ENCODE results near the gene MAK.
A peak's percentile ranks its signal among the peaks of the same experiment; 100 is the strongest.
"Not testable (repeated sequence)": the region's sequence is repeated elsewhere in the genome, so short reads cannot be mapped to it uniquely, and the experiment has no call there.

Gene MAK

GRCh38 chr6:10854922-10855632 lies 16.7 kb upstream of the MAK start:
- no peak for DNase-seq (ENCODE audit: low read depth)

GRCh38 chr6:10853849-10854300 lies 15.5 kb upstream of the MAK start:
- not testable (repeated sequence) for DNase-seq (ENCODE audit: low read depth)

GRCh38 chr6:10852361-10852960 lies 14.1 kb upstream of the MAK start:
- no peak for DNase-seq (ENCODE audit: low read depth)

- DNase-seq (ENCODE audit: low read depth): no peak
Measured at GRCh38 chr6:10850728-10851127, 12.4 kb upstream of the MAK start.

- no peak for DNase-seq (ENCODE audit: low read depth)
Measured at GRCh38 chr6:10849901-10850300, 11.6 kb upstream of the MAK start.

GRCh38 chr6:10847684-10848083 lies 9.3 kb upstream of the MAK start:
- DNase-seq (ENCODE audit: low read depth): no peak

GRCh38 chr6:10843554-10843953 lies 5.2 kb upstream of the MAK start:
- DNase-seq (ENCODE audit: low read depth): no peak

GRCh38 chr6:10838794-10839333 lies 525 bp upstream of the MAK start:
- no peak for DNase-seq (ENCODE audit: low read depth)

- no peak for DNase-seq (ENCODE audit: low read depth)
Measured at GRCh38 chr6:10837622-10837994, 731 bp downstream of the MAK start.

GRCh38 chr6:10837009-10837621 lies 1.2 kb downstream of the MAK start:
- DNase-seq (ENCODE audit: low read depth): no peak

- no peak for DNase-seq (ENCODE audit: low read depth)
Measured at GRCh38 chr6:10834823-10835222, 3.5 kb downstream of the MAK start.

- DNase-seq (ENCODE audit: low read depth): no peak
Measured at GRCh38 chr6:10831609-10832008, 6.7 kb downstream of the MAK start.

- DNase-seq (ENCODE audit: low read depth): no peak
Measured at GRCh38 chr6:10824819-10825218, 13.5 kb downstream of the MAK start.

- DNase-seq (ENCODE audit: low read depth): no peak
Measured at GRCh38 chr6:10824297-10824696, 14.0 kb downstream of the MAK start.

- not testable (repeated sequence) for DNase-seq (ENCODE audit: low read depth)
Measured at GRCh38 chr6:10814176-10814575, 24.2 kb downstream of the MAK start.

GRCh38 chr6:10809098-10809497 lies 29.2 kb downstream of the MAK start:
- DNase-seq (ENCODE audit: low read depth): no peak

- no peak for DNase-seq (ENCODE audit: low read depth)
Measured at GRCh38 chr6:10808376-10808775, 30.0 kb downstream of the MAK start.

- DNase-seq (ENCODE audit: low read depth): peak; percentile 9
Measured at GRCh38 chr6:10801224-10801848, 37.0 kb downstream of the MAK start.

- DNase-seq (ENCODE audit: low read depth): peak; percentile 8
Measured at GRCh38 chr6:10800810-10801209, 37.5 kb downstream of the MAK start.

- DNase-seq (ENCODE audit: low read depth): no peak
Measured at GRCh38 chr6:10794239-10794638, 44.1 kb downstream of the MAK start.

GRCh38 chr6:10793695-10794094 lies 44.6 kb downstream of the MAK start:
- DNase-seq (ENCODE audit: low read depth): no peak

GRCh38 chr6:10793035-10793434 lies 45.3 kb downstream of the MAK start:
- DNase-seq (ENCODE audit: low read depth): no peak

- DNase-seq (ENCODE audit: low read depth): no peak
Measured at GRCh38 chr6:10792101-10792500, 46.2 kb downstream of the MAK start.

All from non-pigmented ciliary epithelial cell (primary cell).